Measurements from ENCODE around the gene ATAD2B. TPM values are rescaled to one million over a fixed set of nuclear protein-coding genes. Genes with fewer than 3 reads are reported as not detected.

Gene ATAD2B
- total and polyA plus RNA-seq, 5 donors = 2.8 to 15.1 (median 9.4) TPM

- DNase-seq = no peak
Observed at GRCh38 chr2:23712756-23713151, 214.2 kb downstream of the ATAD2B start.

GRCh38 chr2:23711979-23712755 lies 214.8 kb downstream of the ATAD2B start:
- Histone ChIP-seq H3K9me3 (ENCODE audit: control insufficient read depth, low read length) (no peaks in the 10 kb centered on the region), H3K27me3 (ENCODE audit: control insufficient read depth, insufficient read depth) (no peaks in the 10 kb centered on the region), H3K4me3 (ENCODE audit: low read length) (no peak overlapping the region), H3K4me1 (ENCODE audit: control insufficient read depth, insufficient read depth, low read length) (peaks cover 2% of the 10 kb centered on the region), H3K27ac (ENCODE audit: low read length) (no peak overlapping the region)
- WGBS = 74% methylated on average over 7 of the region's 7 CpGs
- intact Hi-C loops (cut with DNase I) = no loop called here
- ATAC-seq (peak; percentile 23 to 68), DNase-seq (peak in 1 of 3 donors; percentile 60)

More at GRCh38 chr2:23712756-23713151, 214.2 kb downstream of the ATAD2B start:
- Histone ChIP-seq H3K4me1 (ENCODE audit: control insufficient read depth, insufficient read depth, low read length) (peaks cover 2% of the 10 kb centered on the region), H3K4me3 (ENCODE audit: low read length) (no peak overlapping the region), H3K9me3 (ENCODE audit: control insufficient read depth, low read length) (no peaks in the 10 kb centered on the region), H3K27ac (ENCODE audit: low read length) (no peak overlapping the region), H3K27me3 (ENCODE audit: control insufficient read depth, insufficient read depth) (no peaks in the 10 kb centered on the region)
- 76% methylated on average over 2 of the region's 2 CpGs for WGBS
- intact Hi-C loops (cut with DNase I) = no loop called here
- ATAC-seq = peak in 1 of 2 donors; percentile 29

DNA sequence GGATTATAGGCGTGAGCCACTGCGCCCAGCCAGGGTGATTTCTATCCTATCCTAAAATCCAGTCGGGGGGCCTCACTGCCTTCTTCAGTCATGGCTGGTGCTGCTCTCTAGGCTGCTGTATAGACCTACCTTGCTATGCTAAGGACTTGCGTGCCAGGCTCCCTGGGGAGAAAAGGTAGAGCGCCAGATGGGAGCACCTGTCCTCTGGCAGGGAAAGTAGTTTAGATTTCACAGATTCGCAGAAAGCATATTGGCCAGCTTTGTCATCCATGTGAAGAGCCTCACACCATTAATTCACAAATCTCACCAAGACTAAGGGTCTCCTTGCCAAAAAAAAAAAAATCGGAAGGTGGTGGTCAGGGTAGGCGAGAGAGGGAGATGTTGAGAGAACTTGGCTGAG lies 217.6 kb downstream of the ATAD2B start:
- intact Hi-C loops (cut with DNase I) = no loop called here
- 96% methylated on average over 8 of the region's 8 CpGs for WGBS
- Histone ChIP-seq H3K4me1 (ENCODE audit: control insufficient read depth, insufficient read depth, low read length) (peaks cover 2% of the 10 kb centered on the region), H3K27me3 (ENCODE audit: control insufficient read depth, insufficient read depth) (no peaks in the 10 kb centered on the region), H3K27ac (ENCODE audit: low read length) (no peak overlapping the region), H3K4me3 (ENCODE audit: low read length) (no peak overlapping the region), H3K9me3 (ENCODE audit: control insufficient read depth, low read length) (no peaks in the 10 kb centered on the region)
- no peak for ATAC-seq
- DNase-seq = no peak

DNA sequence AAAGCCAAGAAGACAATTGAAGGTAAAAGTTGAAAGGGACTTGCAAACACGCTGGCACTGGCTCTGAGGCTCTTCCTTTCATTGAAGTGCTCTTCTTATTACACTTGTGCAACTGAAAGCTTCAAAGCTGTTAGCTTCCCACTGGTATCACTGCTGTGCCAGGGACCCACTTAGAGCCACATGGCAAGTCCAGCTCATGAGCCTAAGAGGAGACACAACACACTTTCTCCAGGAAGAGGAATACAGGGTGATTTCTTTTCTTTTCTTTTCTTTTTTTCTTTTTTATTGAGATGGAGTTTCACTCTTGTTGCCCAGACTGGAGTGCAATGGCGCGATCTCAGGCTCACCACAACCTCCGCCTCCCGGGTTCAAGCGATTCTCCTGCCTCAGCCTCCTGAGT lies 218.2 kb downstream of the ATAD2B start:
- ATAC-seq (no peak), DNase-seq (no peak)
- no peak overlapping the region for H3K27ac ChIP-seq (ENCODE audit: low read length)
- 91% methylated on average over 6 of the region's 6 CpGs for WGBS
- peaks cover 2% of the 10 kb centered on the region for H3K4me1 ChIP-seq (ENCODE audit: control insufficient read depth, insufficient read depth, low read length)
- H3K27me3 ChIP-seq (ENCODE audit: control insufficient read depth, insufficient read depth) = no peaks in the 10 kb centered on the region
- no peaks in the 10 kb centered on the region for H3K9me3 ChIP-seq (ENCODE audit: control insufficient read depth, low read length)
- intact Hi-C loops (cut with DNase I) = no loop called here
- H3K4me3 ChIP-seq (ENCODE audit: low read length) = no peak overlapping the region

- intact Hi-C loops (cut with DNase I) = no loop called here
- DNase-seq (no peak), ATAC-seq (no peak)
- WGBS = 69% methylated on average over 9 of the region's 9 CpGs
- Histone ChIP-seq H3K4me3 (ENCODE audit: low read length) (no peak overlapping the region), H3K9me3 (ENCODE audit: control insufficient read depth, low read length) (no peaks in the 10 kb centered on the region), H3K27ac (ENCODE audit: low read length) (no peak overlapping the region), H3K27me3 (ENCODE audit: control insufficient read depth, insufficient read depth) (no peaks in the 10 kb centered on the region), H3K4me1 (ENCODE audit: control insufficient read depth, insufficient read depth, low read length) (no peaks in the 10 kb centered on the region)
Observed at GRCh38 chr2:23707096-23707495, 219.8 kb downstream of the ATAD2B start.

DNA sequence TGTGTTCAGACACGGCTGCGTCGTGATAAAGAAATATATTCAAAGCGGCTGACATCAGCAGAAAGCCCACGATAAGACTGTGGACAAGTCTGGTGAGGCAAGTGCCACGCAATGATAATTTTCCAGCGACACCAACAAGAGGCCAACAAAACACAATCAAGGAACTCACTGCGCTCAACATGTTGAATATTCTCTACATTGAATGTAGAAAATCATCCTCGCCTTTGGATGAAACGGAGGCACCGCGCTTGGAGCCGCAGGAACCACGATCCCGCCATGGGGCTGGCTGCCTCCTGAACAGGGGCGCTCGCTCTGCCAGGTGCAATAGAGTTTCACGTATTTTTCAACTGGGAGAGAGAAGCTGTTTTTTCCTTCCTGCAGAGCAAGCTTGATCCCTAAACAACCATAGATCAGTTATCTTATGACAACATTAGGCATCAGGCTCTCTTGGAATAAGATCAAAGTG lies 220.3 kb downstream of the ATAD2B start:
- 90% methylated on average over 18 of the region's 18 CpGs for WGBS
- intact Hi-C loops (cut with DNase I) = no loop called here
- Histone ChIP-seq H3K27ac (ENCODE audit: low read length) (no peak overlapping the region), H3K27me3 (ENCODE audit: control insufficient read depth, insufficient read depth) (no peaks in the 10 kb centered on the region), H3K4me1 (ENCODE audit: control insufficient read depth, insufficient read depth, low read length) (no peaks in the 10 kb centered on the region), H3K4me3 (ENCODE audit: low read length) (no peak overlapping the region), H3K9me3 (ENCODE audit: control insufficient read depth, low read length) (no peaks in the 10 kb centered on the region)
- no peak for ATAC-seq
- no peak for DNase-seq

DNA sequence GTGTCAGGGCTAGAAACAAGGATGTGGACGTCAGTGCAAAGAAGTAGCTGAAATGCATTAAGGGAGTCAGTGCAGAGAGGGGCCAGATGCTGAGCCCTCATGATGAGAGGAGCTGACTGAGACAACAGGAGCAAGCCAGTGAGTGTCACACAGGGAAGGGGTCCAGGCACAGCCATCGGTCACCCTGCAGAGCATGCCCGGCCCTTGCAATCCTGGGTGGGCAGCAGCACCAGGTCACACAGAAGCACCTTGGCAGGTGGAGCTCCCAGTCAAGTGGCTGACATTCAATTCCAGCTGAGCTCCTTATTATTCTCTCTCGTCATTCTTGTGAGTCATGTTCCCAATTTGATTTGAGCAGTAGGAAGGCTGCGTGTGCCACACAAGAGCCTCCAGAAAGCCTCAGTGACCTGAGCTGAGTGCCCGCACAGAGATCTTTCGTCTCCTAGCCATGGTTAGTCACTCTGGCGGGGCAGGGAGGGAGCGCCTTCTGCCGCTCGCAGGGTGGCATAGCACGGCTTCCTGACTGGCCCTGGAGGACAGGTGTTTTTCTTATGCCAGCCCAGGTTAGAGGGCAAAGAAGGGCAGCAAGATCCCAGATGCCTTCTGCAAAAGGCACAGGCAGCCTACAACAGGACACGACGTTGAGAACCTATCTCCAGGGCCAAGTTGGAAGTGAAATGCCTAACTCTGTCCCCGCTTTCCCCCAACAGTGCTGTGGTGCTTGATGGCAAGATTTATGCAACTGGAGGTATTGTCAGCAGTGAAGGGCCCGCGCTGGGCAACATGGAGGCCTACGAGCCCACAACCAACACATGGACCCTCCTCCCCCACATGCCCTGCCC lies 220.9 kb downstream of the ATAD2B start:
- 96% methylated on average over 18 of the region's 18 CpGs for WGBS
- intact Hi-C loops (cut with DNase I) = no loop called here
- ATAC-seq (no peak), DNase-seq (peak in 1 of 3 donors; percentile 22)
- Histone ChIP-seq H3K4me3 (ENCODE audit: low read length) (no peak overlapping the region), H3K9me3 (ENCODE audit: control insufficient read depth, low read length) (no peaks in the 10 kb centered on the region), H3K27me3 (ENCODE audit: control insufficient read depth, insufficient read depth) (no peaks in the 10 kb centered on the region), H3K4me1 (ENCODE audit: control insufficient read depth, insufficient read depth, low read length) (no peaks in the 10 kb centered on the region), H3K27ac (ENCODE audit: low read length) (no peak overlapping the region)

- Histone ChIP-seq H3K4me3 (ENCODE audit: low read length) (no peak overlapping the region), H3K9me3 (ENCODE audit: control insufficient read depth, low read length) (no peaks in the 10 kb centered on the region), H3K4me1 (ENCODE audit: control insufficient read depth, insufficient read depth, low read length) (no peaks in the 10 kb centered on the region), H3K27ac (ENCODE audit: low read length) (no peak overlapping the region), H3K27me3 (ENCODE audit: control insufficient read depth, insufficient read depth) (no peaks in the 10 kb centered on the region)
- WGBS = 90% methylated on average over 16 of the region's 16 CpGs
- ATAC-seq (peak in 1 of 2 donors; percentile 8), DNase-seq (peak in 1 of 3 donors; percentile 41)
- intact Hi-C loops (cut with DNase I) = no loop called here
Observed at GRCh38 chr2:23703583-23704385, 223.1 kb downstream of the ATAD2B start.

DNA sequence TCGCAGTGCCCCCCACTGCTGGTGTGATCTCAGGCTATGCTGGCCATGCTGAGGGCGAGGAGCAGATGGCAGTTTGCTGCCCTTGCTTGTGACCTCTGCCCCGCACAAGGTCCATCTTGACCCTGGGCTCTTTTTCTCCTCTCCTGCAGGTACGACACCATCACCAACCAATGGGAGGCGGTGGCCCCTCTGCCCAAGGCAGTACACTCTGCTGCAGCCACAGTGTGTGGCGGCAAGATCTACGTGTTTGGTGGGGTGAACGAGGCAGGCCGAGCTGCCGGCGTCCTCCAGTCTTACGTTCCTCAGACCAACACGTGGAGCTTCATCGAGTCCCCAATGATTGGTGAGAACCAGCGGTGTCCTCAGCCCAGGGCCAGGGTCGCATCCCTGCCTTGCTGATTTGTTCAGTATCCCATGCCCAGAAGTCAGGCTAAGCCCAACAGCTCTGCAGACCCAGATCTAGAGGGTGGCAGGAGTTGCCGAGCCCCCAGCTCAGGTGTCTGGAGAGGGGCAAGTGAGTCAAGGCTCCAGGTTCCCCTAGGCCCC lies 223.8 kb downstream of the ATAD2B start:
- Histone ChIP-seq H3K4me3 (ENCODE audit: low read length) (no peak overlapping the region), H3K27me3 (ENCODE audit: control insufficient read depth, insufficient read depth) (no peaks in the 10 kb centered on the region), H3K27ac (ENCODE audit: low read length) (no peak overlapping the region), H3K4me1 (ENCODE audit: control insufficient read depth, insufficient read depth, low read length) (no peaks in the 10 kb centered on the region), H3K9me3 (ENCODE audit: control insufficient read depth, low read length) (no peaks in the 10 kb centered on the region)
- ATAC-seq = no peak
- intact Hi-C loops (cut with DNase I) = no loop called here
- 96% methylated on average over 17 of the region's 17 CpGs for WGBS
- peak in 1 of 3 donors; percentile 29 for DNase-seq

- no peak for DNase-seq
- ATAC-seq = no peak
- intact Hi-C loops (cut with DNase I) = no loop called here
- Histone ChIP-seq H3K27me3 (ENCODE audit: control insufficient read depth, insufficient read depth) (no peaks in the 10 kb centered on the region), H3K27ac (ENCODE audit: low read length) (no peak overlapping the region), H3K4me3 (ENCODE audit: low read length) (no peak overlapping the region), H3K9me3 (ENCODE audit: control insufficient read depth, low read length) (no peaks in the 10 kb centered on the region), H3K4me1 (ENCODE audit: control insufficient read depth, insufficient read depth, low read length) (no peaks in the 10 kb centered on the region)
- WGBS = 80% methylated on average over 5 of the region's 5 CpGs
Observed at GRCh38 chr2:23700627-23701026, 226.3 kb downstream of the ATAD2B start.
